ENCODE measurements around the gene PTPRC.

The PTPRC gene

GRCh38 chr1:198643808-198644207 lies 5.0 kb downstream of the PTPRC start:
- DNase-seq (ENCODE audit: low read depth) = no peak

GRCh38 chr1:198647055-198647454 lies 8.2 kb downstream of the PTPRC start:
- no peak for DNase-seq (ENCODE audit: low read depth)

GRCh38 chr1:198648592-198648991 lies 9.8 kb downstream of the PTPRC start:
- no peak for DNase-seq (ENCODE audit: low read depth)

GRCh38 chr1:198649232-198649967 lies 10.6 kb downstream of the PTPRC start:
- DNase-seq (ENCODE audit: low read depth) = no peak

- no peak for DNase-seq (ENCODE audit: low read depth)
Observed at GRCh38 chr1:198649968-198650338, 11.1 kb downstream of the PTPRC start.

- DNase-seq (ENCODE audit: low read depth) = no peak
Observed at GRCh38 chr1:198650506-198650905, 11.7 kb downstream of the PTPRC start.

GRCh38 chr1:198651650-198652400 lies 13.0 kb downstream of the PTPRC start:
- DNase-seq (ENCODE audit: low read depth) = no peak

- no peak for DNase-seq (ENCODE audit: low read depth)
Observed at GRCh38 chr1:198653808-198654413, 15.1 kb downstream of the PTPRC start.

- DNase-seq (ENCODE audit: low read depth) = no peak
Observed at GRCh38 chr1:198655459-198656121, 16.8 kb downstream of the PTPRC start.

GRCh38 chr1:198656500-198656932 lies 17.7 kb downstream of the PTPRC start:
- no peak for DNase-seq (ENCODE audit: low read depth)

GRCh38 chr1:198657550-198658064 lies 18.8 kb downstream of the PTPRC start:
- peak; percentile 91 for DNase-seq (ENCODE audit: low read depth)

GRCh38 chr1:198660341-198661261 lies 21.8 kb downstream of the PTPRC start:
- no peak for DNase-seq (ENCODE audit: low read depth)

- DNase-seq (ENCODE audit: low read depth) = no peak
Observed at GRCh38 chr1:198662821-198663220, 24.0 kb downstream of the PTPRC start.

- DNase-seq (ENCODE audit: low read depth) = no peak
Observed at GRCh38 chr1:198664068-198664788, 25.4 kb downstream of the PTPRC start.

- no peak for DNase-seq (ENCODE audit: low read depth)
Observed at GRCh38 chr1:198667186-198667585, 28.3 kb downstream of the PTPRC start.

GRCh38 chr1:198667807-198668206 lies 29.0 kb downstream of the PTPRC start:
- DNase-seq (ENCODE audit: low read depth) = no peak

- DNase-seq (ENCODE audit: low read depth) = no peak
Observed at GRCh38 chr1:198669023-198669698, 30.3 kb downstream of the PTPRC start.

- no peak for DNase-seq (ENCODE audit: low read depth)
Observed at GRCh38 chr1:198669771-198670170, 30.9 kb downstream of the PTPRC start.

- DNase-seq (ENCODE audit: low read depth) = no peak
Observed at GRCh38 chr1:198671136-198671535, 32.3 kb downstream of the PTPRC start.

GRCh38 chr1:198672124-198672523 lies 33.3 kb downstream of the PTPRC start:
- DNase-seq (ENCODE audit: low read depth) = peak; percentile 94

Data from HS-27A (cell line).